HEK293 (cell line): ENCODE results near the gene LTB4R.

Experiments used
- CTCF ChIA-PET: fragments of 350-600 bp; formaldehyde crosslinking; extraction: SDS; loops from one replicate; lab custom pipeline; 2021; ENCODE audit warnings: antibody characterized with exemption; lab: Yijun Ruan, JAX
- POLR2A ChIA-PET: fragments of 300-600 bp; formaldehyde crosslinking; extraction: SDS; loops from one replicate; lab custom pipeline; 2020; ENCODE audit warnings: antibody characterized with exemption, inconsistent platforms; lab: Yijun Ruan, JAX
- H3K27ac ChIP-seq: fragments of 200-500 bp; sonication (Bioruptor generic); 2 replicates; pipeline ENCODE4 v1.5.1; 2014; ENCODE audit warnings: low read depth, low read length, control low read depth, inconsistent platforms; ENCODE audit errors: extremely low read depth
- H3K36me3 ChIP-seq, 2 experiments: fragments of 200-500 bp in 1 of 2; sonication (Bioruptor generic) in 1 of 2; 1 replicate in 1 of 2; 2 replicates in 1 of 2; pipeline ENCODE4 v1.5.1; 2014 to 2017; ENCODE audit warnings: inconsistent platforms in 2 of 2, low read length in 2 of 2; ENCODE audit not compliant: control insufficient read depth in 2 of 2, insufficient read depth in 1 of 2
- H3K4me1 ChIP-seq: fragments of 200-500 bp; sonication (Bioruptor generic); 2 replicates; pipeline ENCODE4 v1.5.1; 2014; ENCODE audit warnings: mild to moderate bottlenecking, low read length, inconsistent platforms; ENCODE audit not compliant: control insufficient read depth, insufficient read depth
- H3K4me3 ChIP-seq: 2 replicates; pipeline ENCODE4 v1.5.1; 2011; ENCODE audit warnings: low read depth, mild to moderate bottlenecking, control low read depth, low read length, moderate library complexity
- H3K9me3 ChIP-seq: fragments of 200-500 bp; sonication (Bioruptor generic); 2 replicates; pipeline ENCODE4 v1.5.1; 2014; ENCODE audit warnings: low read depth, low read length, inconsistent platforms; ENCODE audit not compliant: control insufficient read depth, insufficient read depth
- KLF16 ChIP-seq: fragments of 450-650 bp; formaldehyde crosslinking; IDR thresholded peaks from 2 replicates; pipeline ENCODE4 v1.5.1; 2017; ENCODE audit warnings: missing biosample characterization, missing genetic modification characterization
- KLF17 ChIP-seq: fragments of 450-650 bp; formaldehyde crosslinking; IDR thresholded peaks from 2 replicates; pipeline ENCODE4 v1.5.1; 2016; ENCODE audit warnings: missing biosample characterization, missing genetic modification characterization
- MEIS1 ChIP-seq: sonication (generic); formaldehyde crosslinking; IDR thresholded peaks from 2 replicates; pipeline ENCODE4 v1.8.1; 2022; ENCODE audit warnings: missing genetic modification reagents, mild to moderate bottlenecking, borderline replicate concordance
- OVOL3 ChIP-seq: fragments of 450-650 bp; formaldehyde crosslinking; IDR thresholded peaks from 2 replicates; pipeline ENCODE4 v1.5.1; 2016; ENCODE audit warnings: missing biosample characterization, missing genetic modification characterization
- REPIN1 ChIP-seq: fragments of 450-650 bp; formaldehyde crosslinking; IDR thresholded peaks from 2 replicates; pipeline ENCODE4 v1.5.1; 2017; ENCODE audit warnings: missing biosample characterization, missing genetic modification characterization, low read depth
- WT1 ChIP-seq: fragments of 450-650 bp; formaldehyde crosslinking; IDR thresholded peaks from 2 replicates; pipeline ENCODE4 v1.5.1; 2016; ENCODE audit warnings: missing biosample characterization, missing genetic modification characterization
- ZBTB1 ChIP-seq: fragments of 450-650 bp; formaldehyde crosslinking; IDR thresholded peaks from 2 replicates; pipeline ENCODE4 v1.5.1; 2016; ENCODE audit warnings: missing biosample characterization, missing genetic modification characterization
- ZBTB8A ChIP-seq: fragments of 450-650 bp; formaldehyde crosslinking; IDR thresholded peaks from 2 replicates; pipeline ENCODE4 v1.5.1; 2016; ENCODE audit warnings: missing biosample characterization, missing genetic modification characterization
- ZFP41 ChIP-seq: fragments of 450-650 bp; formaldehyde crosslinking; IDR thresholded peaks from 2 replicates; pipeline ENCODE4 v1.5.1; 2016; ENCODE audit warnings: missing biosample characterization, missing genetic modification characterization, borderline replicate concordance
- ZIC2 ChIP-seq: fragments of 450-650 bp; formaldehyde crosslinking; IDR thresholded peaks from 2 replicates; pipeline ENCODE4 v1.5.1; 2016; ENCODE audit warnings: missing biosample characterization, missing genetic modification characterization
- ZNF138 ChIP-seq: fragments of 450-650 bp; formaldehyde crosslinking; IDR thresholded peaks from 2 replicates; pipeline ENCODE4 v1.5.1; 2016; ENCODE audit warnings: missing biosample characterization, missing genetic modification characterization, borderline replicate concordance
- ZNF394 ChIP-seq: fragments of 450-650 bp; formaldehyde crosslinking; IDR thresholded peaks from 2 replicates; pipeline ENCODE4 v1.5.1; 2016; ENCODE audit warnings: missing biosample characterization, missing genetic modification characterization, mild to moderate bottlenecking, moderate library complexity, borderline replicate concordance
- ZNF404 ChIP-seq: fragments of 450-650 bp; formaldehyde crosslinking; IDR thresholded peaks from 2 replicates; pipeline ENCODE4 v1.5.1; 2017; ENCODE audit warnings: missing biosample characterization, missing genetic modification characterization
- ZNF433 ChIP-seq: fragments of 450-650 bp; formaldehyde crosslinking; IDR thresholded peaks from 2 replicates; pipeline ENCODE4 v1.5.1; 2016; ENCODE audit warnings: missing biosample characterization, missing genetic modification characterization, low read depth
- ZNF510 ChIP-seq: fragments of 450-650 bp; formaldehyde crosslinking; IDR thresholded peaks from 2 replicates; pipeline ENCODE4 v1.5.1; 2018; ENCODE audit warnings: mild to moderate bottlenecking, missing genetic modification characterization, missing biosample characterization; ENCODE audit not compliant: insufficient replicate concordance
- ZNF514 ChIP-seq: fragments of 450-650 bp; formaldehyde crosslinking; IDR thresholded peaks from 2 replicates; pipeline ENCODE4 v1.5.1; 2016; ENCODE audit warnings: missing biosample characterization, missing genetic modification characterization
- ZNF555 ChIP-seq: fragments of 450-650 bp; formaldehyde crosslinking; conservative IDR thresholded peaks from 2 replicates; pipeline ENCODE4 v1.5.1; 2017; ENCODE audit warnings: missing biosample characterization, mild to moderate bottlenecking, missing genetic modification characterization, inconsistent platforms
- ZNF558 ChIP-seq: fragments of 450-650 bp; formaldehyde crosslinking; IDR thresholded peaks from 2 replicates; pipeline ENCODE4 v1.5.1; 2016; ENCODE audit warnings: missing biosample characterization, missing genetic modification characterization
- ZNF561 ChIP-seq: fragments of 450-650 bp; IDR thresholded peaks from 2 replicates; pipeline ENCODE4 v1.5.1; 2018; ENCODE audit warnings: missing biosample characterization, missing genetic modification characterization, borderline replicate concordance
- ZNF585B ChIP-seq: fragments of 450-650 bp; formaldehyde crosslinking; IDR thresholded peaks from 2 replicates; pipeline ENCODE4 v1.5.1; 2016; ENCODE audit warnings: missing biosample characterization, missing genetic modification characterization
- ZNF610 ChIP-seq: fragments of 450-650 bp; formaldehyde crosslinking; IDR thresholded peaks from 2 replicates; pipeline ENCODE4 v1.5.1; 2016; ENCODE audit warnings: missing biosample characterization, missing genetic modification characterization, borderline replicate concordance
- ZNF654 ChIP-seq: fragments of 450-650 bp; formaldehyde crosslinking; IDR thresholded peaks from 2 replicates; pipeline ENCODE4 v1.5.1; 2016; ENCODE audit warnings: low read depth, missing biosample characterization, missing genetic modification characterization
- ZNF664 ChIP-seq: fragments of 450-650 bp; formaldehyde crosslinking; IDR thresholded peaks from 2 replicates; pipeline ENCODE4 v1.5.1; 2016; ENCODE audit warnings: missing biosample characterization, missing genetic modification characterization
- ZNF704 ChIP-seq: fragments of 450-650 bp; formaldehyde crosslinking; IDR thresholded peaks from 2 replicates; pipeline ENCODE4 v1.5.1; 2016; ENCODE audit warnings: missing biosample characterization, missing genetic modification characterization

Gene LTB4R

GRCh38 chr14:24267516-24267915, 43.8 kb upstream of the LTB4R start (continued):
- no peak for TF ChIP-seq ZNF704 (tag by site-specific recombination)
- TF ChIP-seq ZNF555 (tag by site-specific recombination) = no peak
- TF ChIP-seq ZNF138 (tag by site-specific recombination) = no peak
- TF ChIP-seq WT1 (tag by site-specific recombination) = no peak
- no peak for TF ChIP-seq KLF17 (tag by site-specific recombination)
- no peak for TF ChIP-seq ZNF514 (tag by site-specific recombination)
- no peak for TF ChIP-seq MEIS1
- TF ChIP-seq KLF16 (tag by site-specific recombination) = no peak
- no peak for TF ChIP-seq ZNF394 (tag by site-specific recombination)

- Histone ChIP-seq H3K4me1 (peaks cover 3% of the 10 kb centered on the region; the same call in 1 of the 2 replicates), H3K27ac (no peak overlapping the region), H3K4me3 (no peak overlapping the region), H3K36me3 (peaks cover 0 to 39% of the 10 kb centered on the region in 2 experiments; a peak in 1 of 3 replicates), H3K9me3 (no peaks in the 10 kb centered on the region)
- ChIA-PET CTCF (interaction anchor here (0.9 kb wide), 1 partner anchor 29 kb away, joined by 3 read pairs; no protein-coding TSS in a partner anchor), POLR2A (no interaction called here)
- TF ChIP-seq ZNF558 (tag by site-specific recombination) (no peak), ZNF404 (tag by site-specific recombination) (no peak), ZBTB8A (tag by site-specific recombination) (no peak), ZNF585B (tag by site-specific recombination) (no peak), REPIN1 (tag by site-specific recombination) (no peak), ZNF561 (tag by site-specific recombination) (no peak), ZIC2 (tag by site-specific recombination) (no peak), ZNF610 (tag by site-specific recombination) (no peak), ZFP41 (tag by site-specific recombination) (no peak), ZBTB1 (tag by site-specific recombination) (no peak), ZNF654 (no peak)
These were observed 43.1 kb upstream of the LTB4R start for GRCh38 chr14:24268225-24268624.

DNA sequence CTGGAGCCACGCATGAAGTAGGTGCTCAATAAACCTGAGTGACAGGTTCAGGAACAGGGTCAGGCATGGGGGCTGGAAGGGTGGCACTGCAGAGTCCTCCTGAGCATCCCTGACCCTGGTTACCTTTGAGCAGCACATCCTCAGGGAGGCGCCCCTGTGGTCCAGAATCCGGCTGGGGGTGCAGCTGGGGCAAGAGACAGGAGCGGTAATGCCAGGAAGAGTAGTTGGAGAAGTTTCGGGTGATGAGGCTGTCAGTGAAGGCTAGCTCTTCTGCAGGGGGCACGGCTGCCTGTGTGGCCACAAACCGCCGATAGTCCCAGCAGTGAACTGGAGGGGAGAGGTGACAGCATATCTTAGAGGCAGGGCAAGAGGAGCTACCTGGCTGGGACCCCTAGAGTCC, 41.9 kb upstream of the LTB4R start:
- no peak overlapping the region for H3K4me3 ChIP-seq
- no peak overlapping the region for H3K27ac ChIP-seq
- H3K36me3 ChIP-seq = peaks cover 0 to 39% of the 10 kb centered on the region in 2 experiments; a peak in 1 of 3 replicates
- no peaks in the 10 kb centered on the region for H3K9me3 ChIP-seq
- POLR2A ChIA-PET = interaction anchor here (0.8 to 2.9 kb wide), 3 partner anchors 27 to 30 kb away, joined by 3 to 47 read pairs (median 18); partner anchors contain the start of genes DHRS1, NOP9 and TINF2
- no peak for TF ChIP-seq OVOL3
- TF ChIP-seq ZNF664 (tag by site-specific recombination) = peak; percentile 84
- TF ChIP-seq ZNF510 = no peak
- no peak for TF ChIP-seq ZNF433 (tag by site-specific recombination)
- CTCF ChIA-PET = interaction anchor here (2.0 to 3.0 kb wide), 3 partner anchors 26 to 162 kb away, joined by 8 to 17 read pairs (median 15); partner anchors contain the start of genes CIDEB and TINF2
- H3K4me1 ChIP-seq = peaks cover 3% of the 10 kb centered on the region; the same call in 1 of the 2 replicates
